Measurements from ENCODE around the gene TBRG4.

TBRG4 gene

GRCh38 chr7:45077579-45077978, 33.9 kb downstream of the TBRG4 start:
- Histone ChIP-seq H3K9me3 (ENCODE audit: control insufficient read depth, insufficient read depth, low read depth, low read length) (no peaks in the 10 kb centered on the region), H3K27ac (ENCODE audit: extremely low read depth, low read depth, low read length) (no peak overlapping the region), H3K4me3 (ENCODE audit: low read depth, low read length) (no peak overlapping the region), H3K36me3 (ENCODE audit: control insufficient read depth in 2 of 2, insufficient read depth in 1 of 2, low read length in 2 of 2) (peaks cover 0 to 23% of the 10 kb centered on the region in 2 experiments; a peak in 2 of 3 replicates), H3K4me1 (ENCODE audit: control insufficient read depth, insufficient read depth, low read length) (no peaks in the 10 kb centered on the region)
- TF ChIP-seq ZNF654 (tag by site-specific recombination; IDR thresholded peaks at IDR 0.05; ENCODE audit: low read depth) (no peak), PATZ1 (tag by site-specific recombination; IDR thresholded peaks at IDR 0.05) (no peak), BCL11B (tag by site-specific recombination; IDR thresholded peaks at IDR 0.05; ENCODE audit: low read depth) (no peak), ZNF211 (tag by site-specific recombination; IDR thresholded peaks at IDR 0.05; ENCODE audit: low read depth) (no peak), ZNF133 (tag by site-specific recombination; IDR thresholded peaks at IDR 0.05) (no peak), SP3 (tag by site-specific recombination; IDR thresholded peaks at IDR 0.05) (no peak), ZNF350 (tag by site-specific recombination; IDR thresholded peaks at IDR 0.05) (no peak)
- ChIA-PET POLR2A (no interaction called here), CTCF (no interaction called here)

- H3K4me3 ChIP-seq (ENCODE audit: low read depth, low read length): no peak overlapping the region
- peaks cover 0 to 30% of the 10 kb centered on the region in 2 experiments; a peak in 2 of 3 replicates for H3K36me3 ChIP-seq (ENCODE audit: control insufficient read depth in 2 of 2, insufficient read depth in 1 of 2, low read length in 2 of 2)
- POLR2A ChIA-PET: no interaction called here
- no peaks in the 10 kb centered on the region for H3K4me1 ChIP-seq (ENCODE audit: control insufficient read depth, insufficient read depth, low read length)
- TF ChIP-seq ZNF174 (tag by site-specific recombination; IDR thresholded peaks at IDR 0.05) (no peak), TRIM28 (IDR thresholded peaks at IDR 0.05; ENCODE audit: borderline replicate concordance, low read length) (no peak), ZNF416 (tag by site-specific recombination; IDR thresholded peaks at IDR 0.05) (no peak), ZBTB49 (tag by site-specific recombination; IDR thresholded peaks at IDR 0.05; ENCODE audit: low read depth) (no peak), ZNF18 (tag by site-specific recombination; IDR thresholded peaks at IDR 0.05) (no peak), SETDB1 (IDR thresholded peaks at IDR 0.05; ENCODE audit: insufficient read length, low read length) (no peak), BCL11B (tag by site-specific recombination; IDR thresholded peaks at IDR 0.05; ENCODE audit: low read depth) (no peak), GLIS2 (tag by site-specific recombination; IDR thresholded peaks at IDR 0.05) (no peak), ZNF530 (tag by site-specific recombination; IDR thresholded peaks at IDR 0.05; ENCODE audit: low read depth) (no peak)
- no peaks in the 10 kb centered on the region for H3K9me3 ChIP-seq (ENCODE audit: control insufficient read depth, insufficient read depth, low read depth, low read length)
- no peak overlapping the region for H3K27ac ChIP-seq (ENCODE audit: extremely low read depth, low read depth, low read length)
- CTCF ChIA-PET: interaction anchor here (0.6 kb wide), 1 partner anchor 476 kb away, joined by 5 read pairs; no protein-coding TSS in a partner anchor
Observed at GRCh38 chr7:45076946-45077345, 34.6 kb downstream of the TBRG4 start.

Data from HEK293 (cell line).